ENCODE measurements around the gene ATP6AP1.
A peak's percentile ranks its signal among the peaks of the same experiment; 100 is the strongest.

ATP6AP1 gene

GRCh38 chrX:154411981-154412340 is 16.5 kb upstream of the ATP6AP1 start:
- no peak for TF ChIP-seq CTCF (IDR thresholded peaks at IDR 0.05; ENCODE audit: low read depth, low read length, missing control alignments)
- peak overlapping the region; percentile 89 for H3K4me3 ChIP-seq (ENCODE audit: low read depth, low read length)
- DNase-seq (ENCODE audit: low read depth) = no peak

GRCh38 chrX:154412468-154412867 is 16.0 kb upstream of the ATP6AP1 start:
- DNase-seq (ENCODE audit: low read depth) = no peak
- peak overlapping the region; percentile 89 for H3K4me3 ChIP-seq (ENCODE audit: low read depth, low read length)
- no peak for TF ChIP-seq CTCF (IDR thresholded peaks at IDR 0.05; ENCODE audit: low read depth, low read length, missing control alignments)

- H3K4me3 ChIP-seq (ENCODE audit: low read depth, low read length) = no peak overlapping the region
- TF ChIP-seq CTCF (IDR thresholded peaks at IDR 0.05; ENCODE audit: low read depth, low read length, missing control alignments) = no peak
- DNase-seq (ENCODE audit: low read depth) = no peak
Measured at GRCh38 chrX:154413142-154413541, 15.3 kb upstream of the ATP6AP1 start.

- TF ChIP-seq CTCF (IDR thresholded peaks at IDR 0.05; ENCODE audit: low read depth, low read length, missing control alignments) = no peak
- no peak overlapping the region for H3K4me3 ChIP-seq (ENCODE audit: low read depth, low read length)
- no peak for DNase-seq (ENCODE audit: low read depth)
Measured at GRCh38 chrX:154417157-154417556, 11.3 kb upstream of the ATP6AP1 start.

GRCh38 chrX:154419189-154419588 is 9.3 kb upstream of the ATP6AP1 start:
- no peak overlapping the region for H3K4me3 ChIP-seq (ENCODE audit: low read depth, low read length)
- no peak for DNase-seq (ENCODE audit: low read depth)

GRCh38 chrX:154419688-154420401 is 8.6 kb upstream of the ATP6AP1 start:
- H3K4me3 ChIP-seq (ENCODE audit: low read depth, low read length) = no peak overlapping the region
- TF ChIP-seq CTCF (IDR thresholded peaks at IDR 0.05; ENCODE audit: low read depth, low read length, missing control alignments) = no peak
- DNase-seq (ENCODE audit: low read depth) = no peak

More at GRCh38 chrX:154419189-154419588, 9.3 kb upstream of the ATP6AP1 start:
- TF ChIP-seq CTCF (IDR thresholded peaks at IDR 0.05; ENCODE audit: low read depth, low read length, missing control alignments) = no peak

- no peak overlapping the region for H3K4me3 ChIP-seq (ENCODE audit: low read depth, low read length)
- no peak for DNase-seq (ENCODE audit: low read depth)
Measured at GRCh38 chrX:154420402-154420756, 8.1 kb upstream of the ATP6AP1 start.

More at GRCh38 chrX:154420402-154420756, 8.1 kb upstream of the ATP6AP1 start:
- TF ChIP-seq CTCF (IDR thresholded peaks at IDR 0.05; ENCODE audit: low read depth, low read length, missing control alignments) = no peak
